CD4-positive, alpha-beta T cell (primary cell): ENCODE results near the gene POLR2C. TPM values are rescaled to one million over a fixed set of nuclear protein-coding genes. Genes with fewer than 3 reads are reported as not detected.

Experiments
- ATAC-seq: fragments of 200-7000 bp; cut with Tn5 transposase; one replicate; pipeline ENCODE4 v1.10.0; 2022; ENCODE audit warnings: mild to moderate bottlenecking; ENCODE audit not compliant: poor library complexity
- CTCF ChIA-PET: fragments of 350-600 bp; sonication (Branson Sonifier 250); formaldehyde crosslinking; loops from one replicate; lab custom pipeline; 2021; ENCODE audit warnings: antibody characterized with exemption, inconsistent platforms; lab: Charles Lee
- POLR2A ChIA-PET: fragments of 350-600 bp; sonication (Branson Sonifier 250); formaldehyde crosslinking; loops from one replicate; lab custom pipeline; 2021; ENCODE audit warnings: antibody characterized with exemption, inconsistent platforms; lab: Charles Lee
- DNase-seq, 14 experiments: peaks; one replicate each; pipeline ENCODE4 v3.0.0-alpha.2; 2013 to 2020; ENCODE audit warnings: mixed read lengths in 2 of 14
- H3K27ac ChIP-seq, 2 donors: one replicate each; pipeline versions ENCODE4 v1.5.1 to v1.7.0; 2013; ENCODE audit warnings: low read length in 2 of 2, low read depth in 1 of 2, mild to moderate bottlenecking in 1 of 2
- H3K27me3 ChIP-seq, 2 experiments: 1 replicate in 1 of 2; 2 replicates in 1 of 2; pipeline versions ENCODE4 v1.6.1 to v1.7.0; 2013; ENCODE audit warnings: low read length in 2 of 2, control low read depth in 1 of 2, mild to moderate bottlenecking in 1 of 2, moderate library complexity in 1 of 2; ENCODE audit not compliant: insufficient read depth in 2 of 2, control insufficient read depth in 1 of 2
- H3K36me3 ChIP-seq: one replicate; pipeline ENCODE4 v1.6.1; 2013; ENCODE audit warnings: low read length, control low read depth; ENCODE audit not compliant: insufficient read depth
- H3K4me1 ChIP-seq: one replicate; pipeline ENCODE4 v1.6.1; 2013; ENCODE audit warnings: low read length, control low read depth; ENCODE audit not compliant: insufficient read depth
- H3K4me3 ChIP-seq: one replicate; pipeline ENCODE4 v1.5.1; 2013; ENCODE audit warnings: mild to moderate bottlenecking, low read length, moderate library complexity
- H3K9me3 ChIP-seq, 2 experiments: 1 replicate in 1 of 2; 2 replicates in 1 of 2; pipeline versions ENCODE4 v1.6.1 to v1.7.0; 2013; ENCODE audit warnings: low read length in 2 of 2, mild to moderate bottlenecking in 2 of 2, control low read depth in 1 of 2, moderate library complexity in 1 of 2; ENCODE audit not compliant: control insufficient read depth in 1 of 2, insufficient read depth in 1 of 2
- H3K27ac Mint-ChIP-seq: one replicate; pipeline ENCODE4 v1.8.0; 2020; ENCODE audit warnings: mixed read lengths
- H3K27me3 Mint-ChIP-seq: one replicate; pipeline ENCODE4 v1.8.0; 2021; ENCODE audit warnings: mixed read lengths
- H3K36me3 Mint-ChIP-seq: one replicate; pipeline ENCODE4 v1.8.0; 2021; ENCODE audit warnings: low read depth, mixed read lengths
- H3K4me1 Mint-ChIP-seq: one replicate; pipeline ENCODE4 v1.8.0; 2021; ENCODE audit warnings: low read depth, mixed read lengths
- H3K4me3 Mint-ChIP-seq: one replicate; pipeline ENCODE4 v1.8.0; 2020; ENCODE audit warnings: mild to moderate bottlenecking, mixed read lengths
- H3K9me3 Mint-ChIP-seq: one replicate; pipeline ENCODE4 v1.8.0; 2020; ENCODE audit warnings: mixed read lengths
- intact Hi-C, 2 experiments: fragments of 100-400 bp; cut with DNase I in 1 of 2; cut with micrococcal nuclease in 1 of 2; formaldehyde crosslinking; loops; one replicate each; pipeline versions ENCODE4 v1.15.1 to v1.9.0; 2023 to 2025; cut with DNase I, micrococcal nuclease
- total RNA-seq, 174 experiments: library from RNA in 2 of 174; stranded (reverse) in 2 of 174; gene quantifications; one replicate each; pipeline ENCODE4 v1.2.3 and lab custom pipeline; 2021 to 2026
- TF ChIP-seq, protein P1 (sequence below): fragments of 200-600 bp; IDR thresholded peaks from one replicate; pipeline ENCODE4 v1.8.0; 2022; ENCODE audit warnings: antibody characterized with exemption, mild to moderate bottlenecking

The POLR2C gene
- total RNA-seq, 2 experiments from 2014 or later = 124 to 125 TPM

DNA sequence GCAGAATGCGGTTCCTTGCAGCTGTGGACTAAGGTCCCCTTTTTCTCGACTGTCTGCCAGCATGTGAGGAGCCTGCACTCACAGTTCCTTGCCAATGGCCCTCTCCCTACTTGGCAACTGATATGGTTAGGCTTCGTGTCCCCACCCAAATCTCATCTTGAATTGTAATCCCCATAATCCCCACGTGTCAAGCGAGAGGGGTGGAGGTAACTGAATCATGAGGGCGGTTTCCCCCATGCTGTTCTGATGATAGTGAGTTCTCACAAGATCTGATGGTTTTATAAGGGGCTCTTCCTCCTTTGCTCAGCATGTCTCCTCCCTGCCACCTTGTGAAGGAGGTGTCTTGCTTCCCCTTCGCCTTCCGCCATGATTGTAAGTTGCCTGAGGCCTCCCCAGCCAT lies 35.2 kb upstream of the POLR2C start:
- H3K27ac ChIP-seq = no peak overlapping the region
- CTCF ChIA-PET = no interaction called here
- Mint-ChIP-seq H3K27ac (no peak overlapping the region), H3K9me3 (no peaks in the 10 kb centered on the region), H3K36me3 (peaks cover 52% of the 10 kb centered on the region), H3K4me1 (peaks cover 5% of the 10 kb centered on the region), H3K4me3 (no peak overlapping the region), H3K27me3 (no peaks in the 10 kb centered on the region)
- DNase-seq (no peak), ATAC-seq (no peak)
- H3K36me3 ChIP-seq = peaks cover 48% of the 10 kb centered on the region
- TF ChIP-seq, protein P1, sequence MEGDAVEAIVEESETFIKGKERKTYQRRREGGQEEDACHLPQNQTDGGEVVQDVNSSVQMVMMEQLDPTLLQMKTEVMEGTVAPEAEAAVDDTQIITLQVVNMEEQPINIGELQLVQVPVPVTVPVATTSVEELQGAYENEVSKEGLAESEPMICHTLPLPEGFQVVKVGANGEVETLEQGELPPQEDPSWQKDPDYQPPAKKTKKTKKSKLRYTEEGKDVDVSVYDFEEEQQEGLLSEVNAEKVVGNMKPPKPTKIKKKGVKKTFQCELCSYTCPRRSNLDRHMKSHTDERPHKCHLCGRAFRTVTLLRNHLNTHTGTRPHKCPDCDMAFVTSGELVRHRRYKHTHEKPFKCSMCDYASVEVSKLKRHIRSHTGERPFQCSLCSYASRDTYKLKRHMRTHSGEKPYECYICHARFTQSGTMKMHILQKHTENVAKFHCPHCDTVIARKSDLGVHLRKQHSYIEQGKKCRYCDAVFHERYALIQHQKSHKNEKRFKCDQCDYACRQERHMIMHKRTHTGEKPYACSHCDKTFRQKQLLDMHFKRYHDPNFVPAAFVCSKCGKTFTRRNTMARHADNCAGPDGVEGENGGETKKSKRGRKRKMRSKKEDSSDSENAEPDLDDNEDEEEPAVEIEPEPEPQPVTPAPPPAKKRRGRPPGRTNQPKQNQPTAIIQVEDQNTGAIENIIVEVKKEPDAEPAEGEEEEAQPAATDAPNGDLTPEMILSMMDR = no peak
- intact Hi-C loops = no loop called here
- no peak overlapping the region for H3K4me3 ChIP-seq
- POLR2A ChIA-PET = no interaction called here
- no peaks in the 10 kb centered on the region for H3K9me3 ChIP-seq
- no peaks in the 10 kb centered on the region for H3K27me3 ChIP-seq
- H3K4me1 ChIP-seq = peaks cover 3% of the 10 kb centered on the region

DNA sequence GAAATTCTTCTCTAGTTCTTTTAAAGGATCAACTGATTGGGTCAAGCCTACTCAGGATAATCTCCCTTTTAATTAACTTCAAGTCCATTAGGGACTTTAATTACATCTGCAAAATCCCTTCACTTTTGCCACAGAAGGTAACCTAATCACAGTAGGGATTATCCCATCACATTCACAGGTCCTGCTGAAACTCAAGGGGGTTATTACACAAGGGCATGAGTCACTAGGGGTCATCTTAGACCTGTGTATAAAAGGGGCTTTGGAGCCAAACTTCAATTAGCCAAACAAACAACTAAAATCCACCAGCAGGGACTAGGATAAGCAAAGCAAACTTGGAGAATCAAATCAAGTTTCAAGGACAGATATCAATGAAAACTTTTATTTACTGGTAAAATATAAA lies 34.7 kb upstream of the POLR2C start:
- ATAC-seq = no peak
- ChIA-PET CTCF (no interaction called here), POLR2A (no interaction called here)
- H3K27me3 Mint-ChIP-seq = no peaks in the 10 kb centered on the region
- no peaks in the 10 kb centered on the region for H3K9me3 ChIP-seq
- peaks cover 10% of the 10 kb centered on the region for H3K4me1 Mint-ChIP-seq
- H3K27ac Mint-ChIP-seq = no peak overlapping the region
- DNase-seq = no peak
- no peak overlapping the region for H3K4me3 Mint-ChIP-seq
- no peaks in the 10 kb centered on the region for H3K27me3 ChIP-seq
- no peak overlapping the region for H3K4me3 ChIP-seq
- H3K9me3 Mint-ChIP-seq = no peaks in the 10 kb centered on the region
- peaks cover 9% of the 10 kb centered on the region for H3K4me1 ChIP-seq
- TF ChIP-seq, protein P1 = no peak
- H3K27ac ChIP-seq = no peak overlapping the region
- H3K36me3 ChIP-seq = peaks cover 53% of the 10 kb centered on the region
- intact Hi-C loops = no loop called here
- peaks cover 57% of the 10 kb centered on the region for H3K36me3 Mint-ChIP-seq

DNA sequence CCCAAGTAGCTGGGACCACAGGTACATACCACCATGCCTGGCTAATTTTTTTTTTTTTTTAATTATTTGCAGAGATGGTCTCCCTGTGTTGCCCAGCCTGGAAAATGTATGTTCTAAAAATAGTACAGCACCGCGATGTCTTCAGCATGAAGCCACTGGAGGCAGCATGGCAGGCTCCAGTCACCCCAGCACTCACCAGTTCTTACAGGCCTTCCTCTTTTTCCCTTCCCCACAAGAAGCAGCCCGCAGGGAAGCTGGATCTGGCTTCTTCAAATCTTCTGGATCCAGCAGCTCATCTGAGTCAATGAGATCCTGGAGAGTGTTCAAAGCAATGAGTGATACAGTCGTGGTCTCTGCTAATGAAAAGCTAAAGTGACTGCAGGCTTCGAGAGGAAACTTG lies 31.5 kb upstream of the POLR2C start:
- intact Hi-C loops = no loop called here
- no peak overlapping the region for H3K4me3 Mint-ChIP-seq
- no peak overlapping the region for H3K4me3 ChIP-seq
- peaks cover 84% of the 10 kb centered on the region for H3K36me3 ChIP-seq
- DNase-seq = no peak
- H3K27me3 ChIP-seq = no peaks in the 10 kb centered on the region
- H3K27ac ChIP-seq = no peak overlapping the region
- POLR2A ChIA-PET = no interaction called here
- no peaks in the 10 kb centered on the region for H3K9me3 Mint-ChIP-seq
- H3K4me1 Mint-ChIP-seq = peaks cover 35% of the 10 kb centered on the region
- H3K9me3 ChIP-seq = no peaks in the 10 kb centered on the region
- peaks cover 86% of the 10 kb centered on the region for H3K36me3 Mint-ChIP-seq
- no peak for ATAC-seq
- peaks cover 22% of the 10 kb centered on the region for H3K4me1 ChIP-seq
- no peaks in the 10 kb centered on the region for H3K27me3 Mint-ChIP-seq
- TF ChIP-seq, protein P1 = no peak
- H3K27ac Mint-ChIP-seq = peak overlapping the region; percentile 42
- CTCF ChIA-PET = no interaction called here
